Stimulated activated CD8-positive, alpha-beta memory T cell treated with anti-CD3 and anti-CD28 coated beads, Interleukin-7, amount 100 ng/mL, for 48 hours (primary cell): ENCODE results near the gene DACH1.
"Not testable (repeated sequence)": the region's sequence is repeated elsewhere in the genome, so short reads cannot be mapped to it uniquely, and the experiment has no call there.

Experiments used
- DNase-seq, 2 donors: peaks; one replicate each; pipeline ENCODE4 v3.0.0-alpha.2; 2020; ENCODE audit warnings: low read depth in 1 of 2; ENCODE audit errors: extremely low read depth in 1 of 2

Gene DACH1

GRCh38 chr13:71866335-71867130, 471 bp downstream of the DACH1 start:
- no peak for DNase-seq

- no peak for DNase-seq
These were observed 1.1 kb downstream of the DACH1 start for GRCh38 chr13:71865874-71866334.

- DNase-seq = no peak
These were observed 1.8 kb downstream of the DACH1 start for GRCh38 chr13:71864986-71865873.

GRCh38 chr13:71864094-71864985, 2.7 kb downstream of the DACH1 start:
- DNase-seq = no peak

- DNase-seq = no peak
These were observed 3.6 kb downstream of the DACH1 start for GRCh38 chr13:71863254-71863865.

- DNase-seq = no peak
These were observed 4.5 kb downstream of the DACH1 start for GRCh38 chr13:71862459-71862943.

GRCh38 chr13:71861769-71862458, 5.1 kb downstream of the DACH1 start:
- DNase-seq = no peak

- DNase-seq = no peak
These were observed 6.4 kb downstream of the DACH1 start for GRCh38 chr13:71860547-71861138.

- no peak for DNase-seq
These were observed 8.4 kb downstream of the DACH1 start for GRCh38 chr13:71858647-71859046.

- no peak for DNase-seq
These were observed 10.4 kb downstream of the DACH1 start for GRCh38 chr13:71856548-71857043.

GRCh38 chr13:71854401-71854800, 12.6 kb downstream of the DACH1 start:
- DNase-seq = no peak

GRCh38 chr13:71853725-71854124, 13.3 kb downstream of the DACH1 start:
- no peak for DNase-seq

GRCh38 chr13:71852736-71853135, 14.3 kb downstream of the DACH1 start:
- no peak for DNase-seq

GRCh38 chr13:71851498-71852409, 15.2 kb downstream of the DACH1 start:
- no peak for DNase-seq

- DNase-seq = no peak
These were observed 25.0 kb downstream of the DACH1 start for GRCh38 chr13:71842003-71842402.

- DNase-seq = no peak
These were observed 28.2 kb downstream of the DACH1 start for GRCh38 chr13:71838842-71839241.

- not testable (repeated sequence) for DNase-seq
These were observed 29.4 kb downstream of the DACH1 start for GRCh38 chr13:71837582-71837981.

GRCh38 chr13:71831716-71832115, 35.3 kb downstream of the DACH1 start:
- no peak for DNase-seq
